DMS 273 treated with DMSO at 0.1 percent for 48 hours (cell line): ENCODE data around the gene CAPZA1.

Experiments used
- DNase-seq: peaks from one replicate; lab custom pipeline; 2025; lab: John Stamatoyannopoulos, UW

The CAPZA1 gene

DNA sequence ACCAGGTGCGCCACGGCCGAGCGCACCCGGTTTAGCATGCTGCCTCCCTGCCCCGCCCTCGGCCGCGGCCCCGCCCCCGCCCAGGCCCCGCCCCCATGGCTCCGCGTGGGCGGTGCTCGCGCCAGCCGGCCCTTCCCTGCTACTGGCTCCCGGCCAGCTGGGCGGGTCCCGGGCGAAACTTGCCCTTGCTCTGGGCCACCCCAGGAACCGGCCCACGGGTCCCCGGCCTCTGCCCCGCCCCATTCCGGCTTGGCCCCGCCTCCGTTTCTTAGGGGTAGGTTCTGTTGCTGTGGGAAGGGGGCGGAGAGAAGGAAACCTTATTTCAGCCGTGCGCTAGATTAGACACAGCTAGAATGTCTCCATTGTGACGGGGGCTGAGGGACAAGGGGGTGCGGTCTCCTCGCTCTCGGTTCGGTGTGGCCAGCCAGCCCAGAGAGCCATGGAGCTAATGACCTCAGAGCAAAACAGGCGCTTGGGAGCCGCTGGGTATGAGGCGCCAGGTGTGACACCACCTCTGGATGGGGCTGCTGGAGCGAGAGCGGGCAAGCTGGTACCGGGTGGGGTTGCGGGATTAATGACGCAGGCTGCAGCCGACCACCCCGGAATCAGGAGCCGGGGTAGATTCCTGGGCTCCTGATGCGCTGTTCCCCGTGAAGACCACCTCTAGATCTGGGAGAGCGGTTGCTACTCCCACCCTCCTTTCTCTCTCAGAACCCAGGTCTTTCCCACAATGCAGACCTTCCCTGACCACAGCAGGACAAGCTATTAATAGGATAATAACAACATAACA is 95.8 kb downstream of the CAPZA1 start, which contains the start of gene PPM1J:
PPM1J (minus strand) TSS at position 69 of the 790 bp plus-strand sequence; CDS start at position 38, 31 bp downstream.
- DNase-seq = peak; percentile 70

DNA sequence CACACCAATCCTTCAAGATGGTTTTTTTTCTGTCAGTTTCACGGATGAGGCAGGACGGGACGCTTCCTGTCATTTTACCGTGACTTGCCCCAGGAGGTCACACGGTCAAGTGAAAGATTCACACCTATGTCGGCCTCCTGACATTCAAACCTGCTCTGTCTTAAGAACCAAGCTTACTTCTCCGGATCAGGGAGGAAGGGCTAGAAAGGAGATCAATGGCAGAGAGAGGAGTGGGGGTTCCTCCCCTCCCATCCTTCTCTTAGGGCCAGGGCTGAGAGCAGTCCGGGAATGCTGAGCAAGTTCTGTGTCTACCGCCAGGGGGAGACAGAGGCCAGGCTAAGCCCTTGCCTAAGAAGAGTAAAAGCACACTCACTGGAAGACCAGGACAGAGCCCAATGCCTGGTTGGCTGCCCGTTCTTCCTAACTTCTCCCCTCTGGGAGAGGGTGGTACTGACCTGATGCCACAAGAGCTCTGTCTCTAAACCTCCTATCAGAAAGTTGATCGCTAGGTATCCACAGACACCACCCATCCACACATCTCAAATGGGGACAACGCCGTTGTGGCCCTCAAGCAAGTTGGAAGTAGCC is 96.6 kb downstream of the CAPZA1 start:
- DNase-seq = peak; percentile 54

DNA sequence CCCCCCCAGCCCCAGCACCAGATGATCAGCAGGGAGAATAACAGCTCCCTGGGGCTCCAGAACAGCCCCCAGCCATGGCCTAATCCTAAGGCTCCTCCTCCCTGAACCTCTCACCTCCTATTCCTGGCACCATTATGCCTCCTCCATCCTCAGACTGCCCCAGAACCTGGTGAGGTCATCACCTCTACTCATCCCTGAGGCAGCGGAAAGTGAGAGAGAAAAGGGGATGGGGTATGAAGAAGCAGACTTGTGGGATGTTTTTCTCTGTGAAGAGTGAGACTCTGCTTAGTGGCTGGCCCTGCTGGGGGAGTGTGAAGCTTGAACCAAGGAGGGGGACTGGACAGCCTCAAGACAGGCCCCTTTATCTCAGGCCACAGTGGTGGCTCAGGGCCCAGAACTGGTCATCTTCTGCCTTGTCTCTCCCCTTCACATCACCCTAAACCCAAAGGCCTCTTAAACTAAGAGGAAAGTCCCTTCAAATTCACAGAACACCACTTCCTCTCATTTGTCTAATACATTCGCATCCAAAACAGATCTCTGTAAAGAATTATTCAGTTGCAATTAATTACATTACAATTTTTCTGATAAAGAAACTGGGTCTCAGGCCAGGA is 97.7 kb downstream of the CAPZA1 start:
- DNase-seq = no peak

DNA sequence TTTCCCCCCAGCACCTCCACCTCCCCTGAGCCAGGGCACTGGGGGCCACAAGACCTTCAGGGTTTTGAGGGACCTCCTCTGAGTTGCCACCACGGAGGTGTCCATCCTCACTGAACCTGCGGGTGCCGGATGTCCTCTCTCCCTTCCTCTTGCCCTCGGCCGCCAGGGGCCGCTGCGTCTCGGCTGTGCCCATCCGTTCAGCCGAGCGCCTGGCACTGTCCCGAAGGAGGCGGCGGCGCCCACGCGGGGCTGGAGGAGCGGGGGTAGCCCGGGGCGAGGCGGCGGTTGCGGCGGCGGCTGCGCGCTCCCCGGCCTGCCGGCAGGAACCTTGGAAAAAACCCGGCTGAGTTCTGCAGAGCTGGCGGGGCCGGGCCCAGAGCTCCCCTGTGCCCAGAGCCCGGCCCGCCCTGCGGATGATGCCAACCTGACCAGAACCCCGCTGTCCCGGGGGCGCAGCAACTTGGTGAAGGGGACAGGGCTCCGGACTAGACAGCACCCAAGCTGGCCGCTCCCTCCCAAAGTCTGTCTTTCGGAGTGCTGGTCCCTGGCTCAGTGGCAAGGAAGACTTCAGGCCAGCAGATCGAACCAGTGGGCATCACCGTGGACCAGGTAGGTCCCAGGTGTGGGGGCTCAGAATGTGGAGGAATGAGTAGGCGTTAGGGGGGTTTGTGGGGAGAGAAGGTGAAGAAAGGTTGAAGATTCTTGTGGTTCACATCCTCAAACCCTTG is 99.2 kb downstream of the CAPZA1 start:
- DNase-seq = no peak

DNA sequence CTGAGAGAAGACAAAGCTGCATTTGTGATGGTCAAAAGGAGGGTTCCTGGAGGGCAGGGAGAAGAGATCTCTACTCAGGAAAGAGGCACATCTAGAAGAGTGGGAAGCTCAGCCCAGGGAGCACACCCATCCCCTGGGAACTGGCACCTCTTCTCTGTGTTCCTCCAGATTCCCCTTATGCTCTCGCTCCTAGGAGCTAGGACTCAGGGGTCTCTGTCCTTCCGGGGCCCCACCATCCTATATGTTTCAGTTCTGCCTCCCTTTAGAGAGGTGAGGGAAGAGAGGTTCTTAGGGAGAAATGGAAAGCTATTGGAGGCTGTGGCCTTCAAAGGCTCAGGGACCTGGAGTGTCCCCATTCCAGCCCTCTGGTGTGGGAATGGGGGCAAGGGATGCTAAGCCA is 100.1 kb downstream of the CAPZA1 start:
- DNase-seq = no peak

DNA sequence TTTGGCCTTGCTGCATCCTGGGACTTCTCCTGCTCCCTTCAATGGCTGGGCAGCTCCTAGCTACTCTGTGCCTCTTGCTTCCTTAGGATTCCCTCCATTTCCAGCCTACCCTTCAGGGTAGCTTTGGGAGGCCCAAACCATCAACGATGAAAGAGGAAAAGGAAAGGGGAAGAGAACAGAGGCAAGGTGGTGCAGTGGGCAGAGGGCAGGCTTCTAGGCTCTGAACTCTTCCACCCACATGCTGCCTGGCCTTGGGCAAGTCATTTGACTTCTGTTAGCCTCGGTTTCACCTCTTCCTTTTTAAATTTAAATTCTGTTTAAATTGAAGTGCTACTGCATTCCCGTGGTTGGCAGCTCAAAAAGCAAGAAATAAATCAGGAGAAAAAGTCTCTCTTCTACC is 101.2 kb downstream of the CAPZA1 start:
- no peak for DNase-seq
